Measurements from ENCODE around the gene IL18RAP. TPM values are rescaled to one million over a fixed set of nuclear protein-coding genes. Genes with fewer than 3 reads are reported as not detected.

The IL18RAP gene
- polyA plus RNA-seq, 1 donor from 2014 or later = not detected

GRCh38 chr2:102486941-102487702 is 64.2 kb downstream of the IL18RAP start:
- Histone ChIP-seq H3K9ac (ENCODE audit: low read length) (no peak overlapping the region), H4K20me1 (ENCODE audit: insufficient read depth) (no peaks in the 10 kb centered on the region), H3K79me2 (replicated peaks; ENCODE audit: insufficient read depth, low read length) (no peaks in the 10 kb centered on the region), H3K36me3 (ENCODE audit: insufficient read depth, low read length) (no peaks in the 10 kb centered on the region), H3K9me3 (ENCODE audit: low read length) (no peaks in the 10 kb centered on the region), H2AFZ (ENCODE audit: low read depth, low read length) (no peak overlapping the region), H3K27ac (ENCODE audit: low read length) (no peak overlapping the region), H3K9me2 (ENCODE audit: insufficient read depth, low read length) (no peaks in the 10 kb centered on the region), H3F3A (ENCODE audit: insufficient read depth, low read length, poor library complexity, severe bottlenecking) (no peaks in the 10 kb centered on the region), H3K4me3 (ENCODE audit: low read length) (no peak overlapping the region), H3K4me2 (ENCODE audit: low read length) (no peak overlapping the region), H3K27me3 (ENCODE audit: insufficient read depth, low read depth, low read length) (no peaks in the 10 kb centered on the region)
- TF ChIP-seq CTCF (IDR thresholded peaks at IDR 0.05; ENCODE audit: poor library complexity, severe bottlenecking) = no peak
- no peak for TF ChIP-seq TAF1 (IDR thresholded peaks at IDR 0.05; ENCODE audit: low read depth)
- no peak for TF ChIP-seq REST (IDR thresholded peaks at IDR 0.05; ENCODE audit: borderline replicate concordance)
- no peak for TF ChIP-seq SMC3 (conservative IDR thresholded peaks at IDR 0.05; ENCODE audit: poor library complexity)
- no peak for TF ChIP-seq POLR2AphosphoS5 (IDR thresholded peaks at IDR 0.05)
- no peak for TF ChIP-seq EZH2 (IDR thresholded peaks at IDR 0.05; ENCODE audit: borderline replicate concordance, insufficient read depth, low read length, poor library complexity, severe bottlenecking)
- TF ChIP-seq MXI1 (conservative IDR thresholded peaks at IDR 0.05; ENCODE audit: poor library complexity, severe bottlenecking) = no peak
- no peak for TF ChIP-seq EP300 (conservative IDR thresholded peaks at IDR 0.05; ENCODE audit: poor library complexity, severe bottlenecking)

GRCh38 chr2:102487761-102488462 is 65.0 kb downstream of the IL18RAP start:
- Histone ChIP-seq H3K9me2 (ENCODE audit: insufficient read depth, low read length) (no peaks in the 10 kb centered on the region), H3K4me2 (ENCODE audit: low read length) (no peak overlapping the region), H3F3A (ENCODE audit: insufficient read depth, low read length, poor library complexity, severe bottlenecking) (no peaks in the 10 kb centered on the region), H3K27ac (ENCODE audit: low read length) (no peak overlapping the region), H3K79me2 (replicated peaks; ENCODE audit: insufficient read depth, low read length) (no peaks in the 10 kb centered on the region), H2AFZ (ENCODE audit: low read depth, low read length) (no peak overlapping the region), H3K9me3 (ENCODE audit: low read length) (no peaks in the 10 kb centered on the region), H3K4me3 (ENCODE audit: low read length) (no peak overlapping the region), H3K27me3 (ENCODE audit: insufficient read depth, low read depth, low read length) (no peaks in the 10 kb centered on the region), H3K36me3 (ENCODE audit: insufficient read depth, low read length) (no peaks in the 10 kb centered on the region), H3K9ac (ENCODE audit: low read length) (no peak overlapping the region), H4K20me1 (ENCODE audit: insufficient read depth) (no peaks in the 10 kb centered on the region)
- TF ChIP-seq CTCF (IDR thresholded peaks at IDR 0.05; ENCODE audit: poor library complexity, severe bottlenecking) (no peak), MXI1 (conservative IDR thresholded peaks at IDR 0.05; ENCODE audit: poor library complexity, severe bottlenecking) (no peak), SMC3 (conservative IDR thresholded peaks at IDR 0.05; ENCODE audit: poor library complexity) (no peak), TAF1 (IDR thresholded peaks at IDR 0.05; ENCODE audit: low read depth) (no peak), RAD21 (conservative IDR thresholded peaks at IDR 0.05) (no peak), REST (IDR thresholded peaks at IDR 0.05; ENCODE audit: borderline replicate concordance) (no peak), EP300 (conservative IDR thresholded peaks at IDR 0.05; ENCODE audit: poor library complexity, severe bottlenecking) (no peak), POLR2AphosphoS5 (IDR thresholded peaks at IDR 0.05) (no peak), EZH2 (IDR thresholded peaks at IDR 0.05; ENCODE audit: borderline replicate concordance, insufficient read depth, low read length, poor library complexity, severe bottlenecking) (no peak)

Measured in neural cell (in vitro differentiated cells).